ENCODE data around the gene UNK.

DNA sequence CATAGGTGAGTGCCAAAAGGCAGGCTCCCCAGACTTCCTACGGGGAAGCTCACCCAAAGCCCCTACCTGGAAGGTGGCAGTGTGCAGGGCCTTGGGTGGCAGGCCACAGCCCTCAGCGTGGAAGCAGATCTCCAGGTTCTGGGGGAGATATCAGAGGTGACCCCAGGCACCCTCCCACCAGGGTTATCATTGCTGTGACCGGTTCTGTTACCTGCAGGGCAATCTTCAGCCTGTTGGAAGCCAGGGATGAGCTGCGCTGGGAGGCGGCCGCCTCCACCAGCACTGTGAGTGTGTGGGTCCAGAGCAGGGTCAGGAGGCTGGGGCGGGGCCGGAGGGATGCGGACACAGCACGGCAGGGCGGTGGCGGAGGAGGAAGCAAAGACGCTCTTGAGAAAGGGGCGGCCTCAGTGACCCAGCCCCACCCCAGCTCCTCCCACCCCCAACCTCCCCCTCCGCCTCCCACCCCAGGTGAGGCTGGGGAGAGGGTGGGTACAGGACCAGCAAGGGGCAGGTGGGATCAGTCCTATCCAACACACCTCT, 46.5 kb downstream of the UNK start:
- TF ChIP-seq, protein P1, sequence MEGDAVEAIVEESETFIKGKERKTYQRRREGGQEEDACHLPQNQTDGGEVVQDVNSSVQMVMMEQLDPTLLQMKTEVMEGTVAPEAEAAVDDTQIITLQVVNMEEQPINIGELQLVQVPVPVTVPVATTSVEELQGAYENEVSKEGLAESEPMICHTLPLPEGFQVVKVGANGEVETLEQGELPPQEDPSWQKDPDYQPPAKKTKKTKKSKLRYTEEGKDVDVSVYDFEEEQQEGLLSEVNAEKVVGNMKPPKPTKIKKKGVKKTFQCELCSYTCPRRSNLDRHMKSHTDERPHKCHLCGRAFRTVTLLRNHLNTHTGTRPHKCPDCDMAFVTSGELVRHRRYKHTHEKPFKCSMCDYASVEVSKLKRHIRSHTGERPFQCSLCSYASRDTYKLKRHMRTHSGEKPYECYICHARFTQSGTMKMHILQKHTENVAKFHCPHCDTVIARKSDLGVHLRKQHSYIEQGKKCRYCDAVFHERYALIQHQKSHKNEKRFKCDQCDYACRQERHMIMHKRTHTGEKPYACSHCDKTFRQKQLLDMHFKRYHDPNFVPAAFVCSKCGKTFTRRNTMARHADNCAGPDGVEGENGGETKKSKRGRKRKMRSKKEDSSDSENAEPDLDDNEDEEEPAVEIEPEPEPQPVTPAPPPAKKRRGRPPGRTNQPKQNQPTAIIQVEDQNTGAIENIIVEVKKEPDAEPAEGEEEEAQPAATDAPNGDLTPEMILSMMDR (IDR thresholded peaks at IDR 0.05) = no peak
- TF ChIP-seq POLR2A (IDR thresholded peaks at IDR 0.05) = no peak
